Cerebellar cortex (tissue), 1 donor: ENCODE measurements around the gene VLDLR.
"Not testable (repeated sequence)": the region's sequence is repeated elsewhere in the genome, so short reads cannot be mapped to it uniquely, and the experiment has no call there.

Experiments used
- DNase-seq: peaks from one replicate; pipeline ENCODE4 v3.0.0-alpha.2; 2015; ENCODE audit warnings: low spot score

VLDLR gene

GRCh38 chr9:2664174-2665065 is 42.8 kb downstream of the VLDLR start:
- DNase-seq, result no peak

GRCh38 chr9:2666569-2666968 is 45.0 kb downstream of the VLDLR start:
- DNase-seq, result no peak

GRCh38 chr9:2673161-2673560 is 51.6 kb downstream of the VLDLR start:
- DNase-seq, result no peak

- DNase-seq, result no peak
Measured at GRCh38 chr9:2674141-2674824, 52.7 kb downstream of the VLDLR start.

GRCh38 chr9:2675834-2676233 is 54.2 kb downstream of the VLDLR start:
- no peak for DNase-seq

- DNase-seq, result peak; percentile 25
Measured at GRCh38 chr9:2676466-2676865, 54.9 kb downstream of the VLDLR start.

GRCh38 chr9:2677915-2678889 is 56.6 kb downstream of the VLDLR start:
- DNase-seq, result no peak

- DNase-seq, result no peak
Measured at GRCh38 chr9:2679011-2679410, 57.4 kb downstream of the VLDLR start.

- DNase-seq, result no peak
Measured at GRCh38 chr9:2681981-2682380, 60.4 kb downstream of the VLDLR start.

GRCh38 chr9:2686911-2687310 is 65.3 kb downstream of the VLDLR start:
- no peak for DNase-seq

- DNase-seq, result no peak
Measured at GRCh38 chr9:2688636-2689035, 67.0 kb downstream of the VLDLR start.

GRCh38 chr9:2691212-2691611 is 69.6 kb downstream of the VLDLR start:
- no peak for DNase-seq

GRCh38 chr9:2691626-2692025 is 70.0 kb downstream of the VLDLR start:
- no peak for DNase-seq

- no peak for DNase-seq
Measured at GRCh38 chr9:2693056-2693455, 71.5 kb downstream of the VLDLR start.

GRCh38 chr9:2697492-2697891 is 75.9 kb downstream of the VLDLR start:
- DNase-seq, result no peak

GRCh38 chr9:2700398-2700797 is 78.8 kb downstream of the VLDLR start:
- DNase-seq, result no peak

GRCh38 chr9:2700909-2701550 is 79.4 kb downstream of the VLDLR start:
- no peak for DNase-seq

GRCh38 chr9:2704504-2704903 is 82.9 kb downstream of the VLDLR start:
- no peak for DNase-seq

- not testable (repeated sequence) for DNase-seq
Measured at GRCh38 chr9:2707256-2707655, 85.7 kb downstream of the VLDLR start.
